ENCODE data around the gene NOS1AP. TPM values are rescaled to one million over a fixed set of nuclear protein-coding genes. Genes with fewer than 3 reads are reported as not detected.
A peak's percentile ranks its signal among the peaks of the same experiment; 100 is the strongest.

Gene NOS1AP
- total RNA-seq, 1 donor = 0.18 TPM

- no peak for TF ChIP-seq CTCF (IDR thresholded peaks at IDR 0.05; ENCODE audit: insufficient read depth, low read length)
- H3K4me3 ChIP-seq (ENCODE audit: low read depth, low read length) = no peak overlapping the region
- no peak for DNase-seq (ENCODE audit: low read depth)
Measured at GRCh38 chr1:162328512-162328911, 259.0 kb downstream of the NOS1AP start.

- peak; percentile 27 for DNase-seq (ENCODE audit: low read depth)
- no peak overlapping the region for H3K4me3 ChIP-seq (ENCODE audit: low read depth, low read length)
- TF ChIP-seq CTCF (IDR thresholded peaks at IDR 0.05; ENCODE audit: insufficient read depth, low read length) = no peak
Measured at GRCh38 chr1:162329826-162330225, 260.3 kb downstream of the NOS1AP start.

- no peak for DNase-seq (ENCODE audit: low read depth)
- no peak overlapping the region for H3K4me3 ChIP-seq (ENCODE audit: low read depth, low read length)
- TF ChIP-seq CTCF (IDR thresholded peaks at IDR 0.05; ENCODE audit: insufficient read depth, low read length) = no peak
Measured at GRCh38 chr1:162333991-162334390, 264.5 kb downstream of the NOS1AP start.

GRCh38 chr1:162335126-162335525 lies 265.6 kb downstream of the NOS1AP start:
- H3K4me3 ChIP-seq (ENCODE audit: low read depth, low read length) = no peak overlapping the region
- TF ChIP-seq CTCF (IDR thresholded peaks at IDR 0.05; ENCODE audit: insufficient read depth, low read length) = no peak
- DNase-seq (ENCODE audit: low read depth) = no peak

- H3K4me3 ChIP-seq (ENCODE audit: low read depth, low read length) = no peak overlapping the region
- no peak for DNase-seq (ENCODE audit: low read depth)
- TF ChIP-seq CTCF (IDR thresholded peaks at IDR 0.05; ENCODE audit: insufficient read depth, low read length) = no peak
Measured at GRCh38 chr1:162336621-162337285, 267.3 kb downstream of the NOS1AP start.

GRCh38 chr1:162342452-162342983 lies 273.0 kb downstream of the NOS1AP start:
- no peak for TF ChIP-seq CTCF (IDR thresholded peaks at IDR 0.05; ENCODE audit: insufficient read depth, low read length)
- H3K4me3 ChIP-seq (ENCODE audit: low read depth, low read length) = no peak overlapping the region
- DNase-seq (ENCODE audit: low read depth) = no peak

- no peak overlapping the region for H3K4me3 ChIP-seq (ENCODE audit: low read depth, low read length)
- no peak for TF ChIP-seq CTCF (IDR thresholded peaks at IDR 0.05; ENCODE audit: insufficient read depth, low read length)
- no peak for DNase-seq (ENCODE audit: low read depth)
Measured at GRCh38 chr1:162343470-162343869, 274.0 kb downstream of the NOS1AP start.

Data from fibroblast of the aortic adventitia (primary cell).